Activated CD8-positive, alpha-beta T cell treated with anti-CD3 and anti-CD28 coated beads, Interleukin-2, amount 10 ng/mL, durations not matched to agents 7 days and 5 days (primary cell): Measurements from ENCODE around the gene IFNGR1. TPM values are rescaled to one million over a fixed set of nuclear protein-coding genes. Genes with fewer than 3 reads are reported as not detected.
"Not testable (repeated sequence)": the region's sequence is repeated elsewhere in the genome, so short reads cannot be mapped to it uniquely, and the experiment has no call there.

Experiments used
- ATAC-seq: fragments of 150-1000 bp; cut with Tn5 transposase; one replicate; pipeline ENCODE4 v1.10.0; 2021; ENCODE audit warnings: moderate library complexity
- CTCF ChIA-PET: fragments of 350-600 bp; sonication (Branson Sonifier 250); formaldehyde crosslinking; loops from one replicate; lab custom pipeline; 2021; ENCODE audit warnings: antibody characterized with exemption; lab: Charles Lee
- POLR2A ChIA-PET: fragments of 350-600 bp; sonication (Branson Sonifier 250); formaldehyde crosslinking; loops from one replicate; lab custom pipeline; 2021; ENCODE audit warnings: antibody characterized with exemption; lab: Charles Lee
- DNase-seq: peaks from one replicate; pipeline ENCODE4 v3.0.0-alpha.2; 2020
- H3K27ac Mint-ChIP-seq: one replicate; pipeline ENCODE4 v1.8.0; 2021; ENCODE audit warnings: mild to moderate bottlenecking, mixed read lengths
- H3K27me3 Mint-ChIP-seq: one replicate; pipeline ENCODE4 v1.8.0; 2021; ENCODE audit warnings: low read depth, mixed read lengths
- H3K36me3 Mint-ChIP-seq: one replicate; pipeline ENCODE4 v1.8.0; 2021; ENCODE audit warnings: low read depth, mixed read lengths
- H3K4me1 Mint-ChIP-seq: one replicate; pipeline ENCODE4 v1.8.0; 2021; ENCODE audit warnings: low read depth, mixed read lengths
- H3K4me3 Mint-ChIP-seq: one replicate; pipeline ENCODE4 v1.8.0; 2021; ENCODE audit warnings: mild to moderate bottlenecking, mixed read lengths
- H3K9me3 Mint-ChIP-seq: one replicate; pipeline ENCODE4 v1.8.0; 2022; ENCODE audit warnings: mixed read lengths; ENCODE audit not compliant: insufficient read depth
- total RNA-seq, 2 experiments: library from RNA; stranded (reverse); gene quantifications; one replicate each; pipeline ENCODE4 v1.2.3, GENCODE V29; 2021

IFNGR1 gene
- total RNA-seq, 2 experiments from 2014 or later, result 18.7 to 19.8 TPM

- H3K4me1 Mint-ChIP-seq, result no peaks in the 10 kb centered on the region
- CTCF ChIA-PET, result no interaction called here
Measured at GRCh38 chr6:137254966-137255365, 35.8 kb upstream of the IFNGR1 start.

GRCh38 chr6:137254430-137254829, 35.2 kb upstream of the IFNGR1 start:
- peaks cover 31% of the 10 kb centered on the region for H3K9me3 Mint-ChIP-seq
- H3K36me3 Mint-ChIP-seq, POLR2A ChIA-PET, ATAC-seq, H3K4me1 Mint-ChIP-seq, H3K4me3 Mint-ChIP-seq, CTCF ChIA-PET, H3K27ac Mint-ChIP-seq, H3K27me3 Mint-ChIP-seq, DNase-seq: not testable (repeated sequence)

More at GRCh38 chr6:137254966-137255365, 35.8 kb upstream of the IFNGR1 start:
- H3K36me3 Mint-ChIP-seq, result peaks cover 7% of the 10 kb centered on the region
- POLR2A ChIA-PET, result no interaction called here
- no peak overlapping the region for H3K27ac Mint-ChIP-seq
- peaks cover 7% of the 10 kb centered on the region for H3K27me3 Mint-ChIP-seq
- peaks cover 31% of the 10 kb centered on the region for H3K9me3 Mint-ChIP-seq
- ATAC-seq (no peak), DNase-seq (no peak)
- no peak overlapping the region for H3K4me3 Mint-ChIP-seq

DNA sequence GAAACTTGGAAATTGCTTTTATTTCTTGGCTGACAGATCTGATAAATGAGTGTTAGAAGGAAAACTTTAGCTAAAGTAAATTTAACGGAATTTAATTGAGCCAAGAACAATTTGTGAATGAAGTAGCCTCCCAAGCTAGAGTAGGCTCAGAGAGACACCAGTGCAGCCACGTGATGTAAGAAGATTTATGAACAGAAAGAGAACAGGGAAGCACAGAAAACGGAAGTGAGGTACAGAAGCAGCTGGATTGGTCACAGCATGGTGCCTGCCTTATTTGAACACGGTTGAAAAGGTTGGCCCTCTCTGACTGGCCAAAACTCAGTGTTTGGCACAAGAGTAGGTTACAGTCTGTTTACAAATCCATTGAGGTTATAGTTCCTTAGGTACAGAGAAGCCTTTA, 29.5 kb upstream of the IFNGR1 start:
- H3K27ac Mint-ChIP-seq, result no peak overlapping the region
- DNase-seq (no peak), ATAC-seq (no peak)
- CTCF ChIA-PET, result interaction anchor here (1.7 kb wide), 1 partner anchor 449 kb away, joined by 3 read pairs; no protein-coding TSS in a partner anchor
- H3K36me3 Mint-ChIP-seq, result no peaks in the 10 kb centered on the region
- no peaks in the 10 kb centered on the region for H3K4me1 Mint-ChIP-seq
- peaks cover 7% of the 10 kb centered on the region for H3K27me3 Mint-ChIP-seq
- POLR2A ChIA-PET, result no interaction called here
- peaks cover 11% of the 10 kb centered on the region for H3K9me3 Mint-ChIP-seq
- no peak overlapping the region for H3K4me3 Mint-ChIP-seq

DNA sequence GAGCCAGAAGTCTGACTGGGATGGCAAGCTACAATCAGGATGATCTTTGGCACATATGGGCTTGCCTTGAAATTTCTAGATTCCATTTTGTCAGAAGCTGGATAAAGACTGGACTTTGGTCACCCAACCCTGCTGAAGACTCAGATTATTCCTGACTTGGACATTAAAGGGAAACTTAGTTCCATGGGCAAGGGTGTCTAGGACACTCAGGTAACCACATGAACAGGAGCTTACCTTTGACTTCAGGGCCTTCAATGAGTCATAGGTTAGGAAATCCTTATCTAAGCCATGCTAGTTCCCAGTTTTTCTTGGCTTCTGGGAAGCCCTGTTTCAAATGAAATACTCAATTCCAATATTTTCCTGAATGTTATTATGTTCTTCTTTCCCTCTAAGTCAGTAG, 28.5 kb upstream of the IFNGR1 start:
- ChIA-PET POLR2A (no interaction called here), CTCF (interaction anchor here (1.6 to 1.7 kb wide), 2 partner anchors 10 to 450 kb away, joined by 3 read pairs; no protein-coding TSS in a partner anchor)
- Mint-ChIP-seq H3K4me3 (no peak overlapping the region), H3K27ac (no peak overlapping the region), H3K36me3 (no peaks in the 10 kb centered on the region), H3K4me1 (no peaks in the 10 kb centered on the region), H3K27me3 (peaks cover 7% of the 10 kb centered on the region), H3K9me3 (peaks cover 4% of the 10 kb centered on the region)
- ATAC-seq (no peak), DNase-seq (no peak)

- DNase-seq, result no peak
- Mint-ChIP-seq H3K27me3 (peaks cover 1% of the 10 kb centered on the region), H3K4me1 (no peaks in the 10 kb centered on the region), H3K27ac (no peak overlapping the region), H3K4me3 (no peak overlapping the region), H3K36me3 (no peaks in the 10 kb centered on the region), H3K9me3 (no peaks in the 10 kb centered on the region)
- ATAC-seq, result no peak
- ChIA-PET POLR2A (no interaction called here), CTCF (interaction anchor here (1.0 to 1.6 kb wide), 2 partner anchors 9 to 19 kb away, joined by 3 read pairs; no protein-coding TSS in a partner anchor)
Measured at GRCh38 chr6:137246791-137247202, 27.6 kb upstream of the IFNGR1 start.

DNA sequence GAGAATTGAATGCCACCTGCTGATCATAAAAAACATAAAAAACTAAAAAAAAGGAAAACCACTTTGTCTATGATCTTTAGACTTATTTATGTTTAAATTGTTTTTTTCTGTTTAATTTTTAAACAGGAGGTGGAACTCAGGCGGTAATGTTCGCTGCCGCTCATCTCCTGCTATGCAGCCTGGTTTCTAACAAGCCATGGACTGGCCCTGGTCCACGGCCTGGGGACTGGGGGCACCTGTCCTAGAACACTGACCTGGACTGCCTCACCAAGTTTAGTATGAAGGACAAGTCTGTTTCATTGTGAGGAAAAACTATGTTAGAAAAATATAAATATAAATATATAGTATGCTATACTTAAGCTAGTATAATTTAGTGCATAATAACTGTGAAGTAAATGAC, 27.0 kb upstream of the IFNGR1 start:
- H3K4me3 Mint-ChIP-seq, result no peak overlapping the region
- ChIA-PET CTCF (interaction anchor here (1.0 kb wide), 1 partner anchor 18 kb away, joined by 3 read pairs; no protein-coding TSS in a partner anchor), POLR2A (no interaction called here)
- peaks cover 1% of the 10 kb centered on the region for H3K27me3 Mint-ChIP-seq
- ATAC-seq (no peak), DNase-seq (no peak)
- H3K36me3 Mint-ChIP-seq, result no peaks in the 10 kb centered on the region
- H3K4me1 Mint-ChIP-seq, result no peaks in the 10 kb centered on the region
- H3K27ac Mint-ChIP-seq, result no peak overlapping the region
- H3K9me3 Mint-ChIP-seq, result no peaks in the 10 kb centered on the region

GRCh38 chr6:137241481-137242038, 22.4 kb upstream of the IFNGR1 start:
- no peak overlapping the region for H3K4me3 Mint-ChIP-seq
- no peak overlapping the region for H3K27ac Mint-ChIP-seq
- DNase-seq (no peak), ATAC-seq (no peak)
- no peaks in the 10 kb centered on the region for H3K27me3 Mint-ChIP-seq
- peaks cover 4% of the 10 kb centered on the region for H3K9me3 Mint-ChIP-seq
- peaks cover 3% of the 10 kb centered on the region for H3K36me3 Mint-ChIP-seq
- ChIA-PET POLR2A (no interaction called here), CTCF (interaction anchor here (1.0 kb wide), 1 partner anchor 147 kb away, joined by 3 read pairs; no protein-coding TSS in a partner anchor)
- H3K4me1 Mint-ChIP-seq, result peaks cover 5% of the 10 kb centered on the region

GRCh38 chr6:137240168-137240567, 21.0 kb upstream of the IFNGR1 start:
- DNase-seq, result no peak

DNA sequence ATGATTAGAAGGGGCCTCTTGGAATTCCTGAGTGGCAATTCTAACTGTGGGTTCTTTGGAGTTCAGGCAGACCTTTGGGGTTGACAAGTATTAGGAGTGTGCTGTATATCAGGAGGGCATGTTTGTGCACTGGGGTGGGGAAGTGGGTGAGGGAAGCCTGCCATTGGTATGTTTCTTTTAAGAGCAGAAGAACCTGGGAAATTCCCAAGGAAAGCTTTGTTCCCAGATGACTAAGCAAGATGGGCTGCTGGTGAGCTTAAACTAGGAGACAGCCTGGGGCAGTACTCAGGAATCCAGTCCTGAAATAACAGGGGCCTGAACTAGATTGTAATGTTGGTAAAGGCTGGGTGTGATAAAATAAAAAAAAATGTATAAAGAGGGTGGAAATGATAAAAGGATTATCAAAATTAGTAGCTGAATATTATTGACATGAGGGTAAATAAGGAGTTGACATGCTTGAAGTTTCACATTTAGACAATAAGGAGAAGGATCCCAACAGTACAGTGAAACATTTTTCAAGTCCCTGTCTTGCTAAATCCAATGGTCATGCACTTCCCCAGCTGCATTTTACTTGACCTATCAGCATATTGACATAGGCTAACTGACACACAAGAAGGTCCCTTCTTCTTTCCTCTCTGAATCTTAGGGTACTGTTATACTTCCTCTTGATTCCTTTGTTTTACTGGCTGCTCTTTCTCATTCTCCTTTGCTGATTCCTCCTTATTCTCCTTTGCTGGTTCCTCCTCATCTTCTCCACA, 18.4 kb upstream of the IFNGR1 start:
- ChIA-PET POLR2A (no interaction called here), CTCF (interaction anchor here (1.2 to 1.3 kb wide), 2 partner anchors 10 to 143 kb away, joined by 3 read pairs; no protein-coding TSS in a partner anchor)
- H3K4me3 Mint-ChIP-seq, result no peak overlapping the region
- H3K4me1 Mint-ChIP-seq, result peaks cover 33% of the 10 kb centered on the region
- peaks cover 6% of the 10 kb centered on the region for H3K36me3 Mint-ChIP-seq
- H3K9me3 Mint-ChIP-seq, result peaks cover 4% of the 10 kb centered on the region
- no peaks in the 10 kb centered on the region for H3K27me3 Mint-ChIP-seq
- DNase-seq, result no peak
- ATAC-seq, result no peak
- no peak overlapping the region for H3K27ac Mint-ChIP-seq

More at GRCh38 chr6:137240168-137240567, 21.0 kb upstream of the IFNGR1 start:
- POLR2A ChIA-PET, result no interaction called here
- no peak for ATAC-seq
- Mint-ChIP-seq H3K27ac (no peak overlapping the region), H3K4me1 (peaks cover 8% of the 10 kb centered on the region), H3K4me3 (no peak overlapping the region), H3K9me3 (peaks cover 4% of the 10 kb centered on the region), H3K27me3 (no peaks in the 10 kb centered on the region), H3K36me3 (peaks cover 3% of the 10 kb centered on the region)
- CTCF ChIA-PET, result interaction anchor here (1.7 kb wide), 1 partner anchor 175 kb away, joined by 5 read pairs; no protein-coding TSS in a partner anchor

DNA sequence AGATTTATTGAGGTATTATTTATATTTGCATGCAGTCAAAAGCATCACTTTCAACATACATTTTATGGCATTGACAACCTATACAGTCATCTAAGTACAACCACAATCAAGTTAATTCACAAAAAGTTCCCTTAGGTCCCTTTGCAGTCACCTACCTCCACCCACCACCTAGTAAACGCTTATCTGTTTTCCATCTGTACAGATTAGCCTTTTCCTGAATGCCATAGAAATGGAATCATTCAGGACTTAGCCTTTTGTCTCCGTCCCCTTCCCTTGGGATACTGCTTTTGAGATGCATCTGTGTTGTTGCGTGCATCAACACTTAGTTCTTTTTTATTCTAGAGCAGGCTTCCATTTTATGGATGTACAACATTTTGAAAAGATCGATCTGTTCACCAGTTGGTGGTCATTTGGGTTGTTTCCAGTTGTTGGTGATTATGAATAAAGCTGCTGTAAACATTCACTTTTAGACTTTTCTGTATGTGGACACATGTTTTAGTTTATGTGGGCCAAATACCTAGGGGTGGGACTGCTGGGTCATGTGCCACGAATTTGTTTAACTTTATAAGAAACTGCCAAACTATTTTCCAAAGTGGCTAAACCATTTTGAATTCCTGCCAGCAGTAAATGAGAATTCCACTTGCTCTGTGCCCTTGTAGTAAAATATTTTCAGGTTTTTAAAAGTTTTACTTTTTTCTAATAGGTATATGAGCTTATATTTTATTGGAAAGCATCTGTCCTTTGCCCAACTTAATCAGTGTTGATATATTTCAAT, 17.6 kb upstream of the IFNGR1 start:
- H3K4me1 Mint-ChIP-seq, result peaks cover 40% of the 10 kb centered on the region
- POLR2A ChIA-PET, result no interaction called here

DNA sequence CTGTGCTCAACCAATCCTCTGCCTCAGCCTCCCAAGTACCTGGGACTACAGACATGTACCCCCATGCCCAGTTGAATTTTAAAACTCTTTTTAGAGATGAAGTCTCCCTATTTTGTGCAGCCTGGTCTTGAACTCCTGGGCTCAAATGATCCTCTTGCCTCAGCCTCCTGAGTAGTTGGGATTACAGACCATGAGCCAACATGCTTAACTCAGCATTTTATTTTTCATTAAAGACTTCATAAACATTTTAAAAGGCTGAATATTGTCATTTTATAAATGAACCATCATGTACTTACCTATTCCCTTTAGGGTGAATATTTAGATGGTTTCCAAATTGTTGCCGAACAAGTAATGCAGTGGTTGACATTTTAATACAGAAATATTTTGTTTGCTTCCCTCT, 16.5 kb upstream of the IFNGR1 start:
- CTCF ChIA-PET, result no interaction called here
- no peaks in the 10 kb centered on the region for H3K27me3 Mint-ChIP-seq
- H3K4me1 Mint-ChIP-seq, result peaks cover 49% of the 10 kb centered on the region
- H3K27ac Mint-ChIP-seq, result no peak overlapping the region
- peaks cover 6% of the 10 kb centered on the region for H3K36me3 Mint-ChIP-seq
- peaks cover 4% of the 10 kb centered on the region for H3K9me3 Mint-ChIP-seq
- ATAC-seq (no peak), DNase-seq (no peak)
- POLR2A ChIA-PET, result no interaction called here
- H3K4me3 Mint-ChIP-seq, result no peak overlapping the region

More for the DNA sequence above, 17.6 kb upstream of the IFNGR1 start:
- ATAC-seq, result no peak
- no peak for DNase-seq
- H3K27me3 Mint-ChIP-seq, result no peaks in the 10 kb centered on the region
- H3K4me3 Mint-ChIP-seq, result no peak overlapping the region
- peaks cover 4% of the 10 kb centered on the region for H3K9me3 Mint-ChIP-seq
- CTCF ChIA-PET, result interaction anchor here (0.6 to 1.3 kb wide), 3 partner anchors 10 to 237 kb away, joined by 3 read pairs; no protein-coding TSS in a partner anchor
- no peak overlapping the region for H3K27ac Mint-ChIP-seq
- H3K36me3 Mint-ChIP-seq, result peaks cover 6% of the 10 kb centered on the region
